GM23248 (cell line): ENCODE measurements around the gene LAMA5.

Source experiments
- EZH2 ChIP-seq: fragments of 200-600 bp; sonication (generic); IDR thresholded peaks from 2 replicates; pipeline ENCODE4 v1.6.1; 2018; ENCODE audit warnings: antibody characterized with exemption, mild to moderate bottlenecking; ENCODE audit not compliant: insufficient read depth, poor library complexity, severe bottlenecking
- EZH2phosphoT487 ChIP-seq: fragments of 200-600 bp; sonication (generic); IDR thresholded peaks from 2 replicates; pipeline ENCODE4 v1.6.1; 2018; ENCODE audit warnings: antibody characterized with exemption, moderate library complexity, mild to moderate bottlenecking, low read depth; ENCODE audit not compliant: insufficient read depth

- TF ChIP-seq EZH2 (no peak), EZH2phosphoT487 (no peak)
These were observed 92.7 kb downstream of the LAMA5 start for GRCh38 chr20:62274332-62274950.
